ENCODE results near the gene SLC25A19. TPM values are rescaled to one million over a fixed set of nuclear protein-coding genes. Genes with fewer than 3 reads are reported as not detected.

The SLC25A19 gene
- total and polyA plus RNA-seq, 2 experiments from 2014 or later, result 17.9 to 22.4 TPM

DNA sequence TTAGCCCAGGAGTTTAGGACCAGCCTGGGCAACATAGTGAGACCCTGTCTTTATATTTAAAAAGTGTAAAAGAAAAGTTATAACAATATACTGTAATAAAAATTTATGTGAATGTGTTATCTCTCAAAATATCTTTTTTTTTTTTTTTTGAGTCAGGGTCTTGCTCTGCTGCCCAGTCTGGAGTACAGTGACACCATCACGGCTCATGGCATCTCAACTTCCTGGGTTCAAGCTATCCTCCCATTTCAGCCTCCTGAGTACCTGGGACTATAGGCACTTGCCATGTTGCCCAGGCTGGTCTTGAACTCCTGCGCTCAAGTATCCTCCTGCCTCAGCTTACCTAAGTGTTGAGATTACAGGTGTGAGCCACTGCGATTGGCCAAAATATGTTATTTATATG is 45.5 kb upstream of the SLC25A19 start:
- Histone ChIP-seq H3K79me2 (replicated peaks; ENCODE audit: insufficient read depth) (peaks cover 90% of the 10 kb centered on the region), H4K20me1 (replicated peaks; ENCODE audit: insufficient read depth) (peaks cover 15% of the 10 kb centered on the region; the same call in 1 of the 2 replicates)

More for the DNA sequence above, 45.5 kb upstream of the SLC25A19 start:
- H3K36me3 ChIP-seq (ENCODE audit: insufficient read depth), result no peaks in the 10 kb centered on the region
- no peaks in the 10 kb centered on the region for H3K27me3 Mint-ChIP-seq (ENCODE audit: insufficient read depth, low read depth, poor library complexity)
- ATAC-seq (no peak), DNase-seq (ENCODE audit: low spot score) (no peak)
- H3K9me3 Mint-ChIP-seq, result no peaks in the 10 kb centered on the region
- peaks cover 8% of the 10 kb centered on the region for H3K4me1 Mint-ChIP-seq
- no peaks in the 10 kb centered on the region for H3K36me3 Mint-ChIP-seq (ENCODE audit: low read depth)
- peaks cover 27% of the 10 kb centered on the region for H3K4me1 ChIP-seq (ENCODE audit: insufficient read depth)
- no peak overlapping the region for H3K4me3 Mint-ChIP-seq
- no peak overlapping the region for H3K27ac ChIP-seq (ENCODE audit: low read depth)
- no peaks in the 10 kb centered on the region for H3F3A ChIP-seq (replicated peaks; ENCODE audit: low read depth)
- no peak overlapping the region for H3K4me2 ChIP-seq
- no peak overlapping the region for H2AFZ ChIP-seq
- no peak for TF ChIP-seq STAT1 (IDR thresholded peaks at IDR 0.05; ENCODE audit: unreplicated experiment)
- TF ChIP-seq, protein P1, sequence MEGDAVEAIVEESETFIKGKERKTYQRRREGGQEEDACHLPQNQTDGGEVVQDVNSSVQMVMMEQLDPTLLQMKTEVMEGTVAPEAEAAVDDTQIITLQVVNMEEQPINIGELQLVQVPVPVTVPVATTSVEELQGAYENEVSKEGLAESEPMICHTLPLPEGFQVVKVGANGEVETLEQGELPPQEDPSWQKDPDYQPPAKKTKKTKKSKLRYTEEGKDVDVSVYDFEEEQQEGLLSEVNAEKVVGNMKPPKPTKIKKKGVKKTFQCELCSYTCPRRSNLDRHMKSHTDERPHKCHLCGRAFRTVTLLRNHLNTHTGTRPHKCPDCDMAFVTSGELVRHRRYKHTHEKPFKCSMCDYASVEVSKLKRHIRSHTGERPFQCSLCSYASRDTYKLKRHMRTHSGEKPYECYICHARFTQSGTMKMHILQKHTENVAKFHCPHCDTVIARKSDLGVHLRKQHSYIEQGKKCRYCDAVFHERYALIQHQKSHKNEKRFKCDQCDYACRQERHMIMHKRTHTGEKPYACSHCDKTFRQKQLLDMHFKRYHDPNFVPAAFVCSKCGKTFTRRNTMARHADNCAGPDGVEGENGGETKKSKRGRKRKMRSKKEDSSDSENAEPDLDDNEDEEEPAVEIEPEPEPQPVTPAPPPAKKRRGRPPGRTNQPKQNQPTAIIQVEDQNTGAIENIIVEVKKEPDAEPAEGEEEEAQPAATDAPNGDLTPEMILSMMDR (conservative IDR thresholded peaks at IDR 0.05; ENCODE audit: low read depth in 2 of 2), result no peak
- TF ChIP-seq, protein P2, sequence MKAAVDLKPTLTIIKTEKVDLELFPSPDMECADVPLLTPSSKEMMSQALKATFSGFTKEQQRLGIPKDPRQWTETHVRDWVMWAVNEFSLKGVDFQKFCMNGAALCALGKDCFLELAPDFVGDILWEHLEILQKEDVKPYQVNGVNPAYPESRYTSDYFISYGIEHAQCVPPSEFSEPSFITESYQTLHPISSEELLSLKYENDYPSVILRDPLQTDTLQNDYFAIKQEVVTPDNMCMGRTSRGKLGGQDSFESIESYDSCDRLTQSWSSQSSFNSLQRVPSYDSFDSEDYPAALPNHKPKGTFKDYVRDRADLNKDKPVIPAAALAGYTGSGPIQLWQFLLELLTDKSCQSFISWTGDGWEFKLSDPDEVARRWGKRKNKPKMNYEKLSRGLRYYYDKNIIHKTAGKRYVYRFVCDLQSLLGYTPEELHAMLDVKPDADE (IDR thresholded peaks at IDR 0.05), result no peak
- TF ChIP-seq EZH2 (IDR thresholded peaks at IDR 0.05; ENCODE audit: low read depth, unreplicated experiment), result no peak
- TF ChIP-seq, protein P3, sequence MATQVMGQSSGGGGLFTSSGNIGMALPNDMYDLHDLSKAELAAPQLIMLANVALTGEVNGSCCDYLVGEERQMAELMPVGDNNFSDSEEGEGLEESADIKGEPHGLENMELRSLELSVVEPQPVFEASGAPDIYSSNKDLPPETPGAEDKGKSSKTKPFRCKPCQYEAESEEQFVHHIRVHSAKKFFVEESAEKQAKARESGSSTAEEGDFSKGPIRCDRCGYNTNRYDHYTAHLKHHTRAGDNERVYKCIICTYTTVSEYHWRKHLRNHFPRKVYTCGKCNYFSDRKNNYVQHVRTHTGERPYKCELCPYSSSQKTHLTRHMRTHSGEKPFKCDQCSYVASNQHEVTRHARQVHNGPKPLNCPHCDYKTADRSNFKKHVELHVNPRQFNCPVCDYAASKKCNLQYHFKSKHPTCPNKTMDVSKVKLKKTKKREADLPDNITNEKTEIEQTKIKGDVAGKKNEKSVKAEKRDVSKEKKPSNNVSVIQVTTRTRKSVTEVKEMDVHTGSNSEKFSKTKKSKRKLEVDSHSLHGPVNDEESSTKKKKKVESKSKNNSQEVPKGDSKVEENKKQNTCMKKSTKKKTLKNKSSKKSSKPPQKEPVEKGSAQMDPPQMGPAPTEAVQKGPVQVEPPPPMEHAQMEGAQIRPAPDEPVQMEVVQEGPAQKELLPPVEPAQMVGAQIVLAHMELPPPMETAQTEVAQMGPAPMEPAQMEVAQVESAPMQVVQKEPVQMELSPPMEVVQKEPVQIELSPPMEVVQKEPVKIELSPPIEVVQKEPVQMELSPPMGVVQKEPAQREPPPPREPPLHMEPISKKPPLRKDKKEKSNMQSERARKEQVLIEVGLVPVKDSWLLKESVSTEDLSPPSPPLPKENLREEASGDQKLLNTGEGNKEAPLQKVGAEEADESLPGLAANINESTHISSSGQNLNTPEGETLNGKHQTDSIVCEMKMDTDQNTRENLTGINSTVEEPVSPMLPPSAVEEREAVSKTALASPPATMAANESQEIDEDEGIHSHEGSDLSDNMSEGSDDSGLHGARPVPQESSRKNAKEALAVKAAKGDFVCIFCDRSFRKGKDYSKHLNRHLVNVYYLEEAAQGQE (IDR thresholded peaks at IDR 0.05; ENCODE audit: unreplicated experiment), result no peak
- no peak for TF ChIP-seq ZNF331 (CRISPR knock-in tag; IDR thresholded peaks at IDR 0.05; ENCODE audit: low read depth)
- TF ChIP-seq, protein P4, sequence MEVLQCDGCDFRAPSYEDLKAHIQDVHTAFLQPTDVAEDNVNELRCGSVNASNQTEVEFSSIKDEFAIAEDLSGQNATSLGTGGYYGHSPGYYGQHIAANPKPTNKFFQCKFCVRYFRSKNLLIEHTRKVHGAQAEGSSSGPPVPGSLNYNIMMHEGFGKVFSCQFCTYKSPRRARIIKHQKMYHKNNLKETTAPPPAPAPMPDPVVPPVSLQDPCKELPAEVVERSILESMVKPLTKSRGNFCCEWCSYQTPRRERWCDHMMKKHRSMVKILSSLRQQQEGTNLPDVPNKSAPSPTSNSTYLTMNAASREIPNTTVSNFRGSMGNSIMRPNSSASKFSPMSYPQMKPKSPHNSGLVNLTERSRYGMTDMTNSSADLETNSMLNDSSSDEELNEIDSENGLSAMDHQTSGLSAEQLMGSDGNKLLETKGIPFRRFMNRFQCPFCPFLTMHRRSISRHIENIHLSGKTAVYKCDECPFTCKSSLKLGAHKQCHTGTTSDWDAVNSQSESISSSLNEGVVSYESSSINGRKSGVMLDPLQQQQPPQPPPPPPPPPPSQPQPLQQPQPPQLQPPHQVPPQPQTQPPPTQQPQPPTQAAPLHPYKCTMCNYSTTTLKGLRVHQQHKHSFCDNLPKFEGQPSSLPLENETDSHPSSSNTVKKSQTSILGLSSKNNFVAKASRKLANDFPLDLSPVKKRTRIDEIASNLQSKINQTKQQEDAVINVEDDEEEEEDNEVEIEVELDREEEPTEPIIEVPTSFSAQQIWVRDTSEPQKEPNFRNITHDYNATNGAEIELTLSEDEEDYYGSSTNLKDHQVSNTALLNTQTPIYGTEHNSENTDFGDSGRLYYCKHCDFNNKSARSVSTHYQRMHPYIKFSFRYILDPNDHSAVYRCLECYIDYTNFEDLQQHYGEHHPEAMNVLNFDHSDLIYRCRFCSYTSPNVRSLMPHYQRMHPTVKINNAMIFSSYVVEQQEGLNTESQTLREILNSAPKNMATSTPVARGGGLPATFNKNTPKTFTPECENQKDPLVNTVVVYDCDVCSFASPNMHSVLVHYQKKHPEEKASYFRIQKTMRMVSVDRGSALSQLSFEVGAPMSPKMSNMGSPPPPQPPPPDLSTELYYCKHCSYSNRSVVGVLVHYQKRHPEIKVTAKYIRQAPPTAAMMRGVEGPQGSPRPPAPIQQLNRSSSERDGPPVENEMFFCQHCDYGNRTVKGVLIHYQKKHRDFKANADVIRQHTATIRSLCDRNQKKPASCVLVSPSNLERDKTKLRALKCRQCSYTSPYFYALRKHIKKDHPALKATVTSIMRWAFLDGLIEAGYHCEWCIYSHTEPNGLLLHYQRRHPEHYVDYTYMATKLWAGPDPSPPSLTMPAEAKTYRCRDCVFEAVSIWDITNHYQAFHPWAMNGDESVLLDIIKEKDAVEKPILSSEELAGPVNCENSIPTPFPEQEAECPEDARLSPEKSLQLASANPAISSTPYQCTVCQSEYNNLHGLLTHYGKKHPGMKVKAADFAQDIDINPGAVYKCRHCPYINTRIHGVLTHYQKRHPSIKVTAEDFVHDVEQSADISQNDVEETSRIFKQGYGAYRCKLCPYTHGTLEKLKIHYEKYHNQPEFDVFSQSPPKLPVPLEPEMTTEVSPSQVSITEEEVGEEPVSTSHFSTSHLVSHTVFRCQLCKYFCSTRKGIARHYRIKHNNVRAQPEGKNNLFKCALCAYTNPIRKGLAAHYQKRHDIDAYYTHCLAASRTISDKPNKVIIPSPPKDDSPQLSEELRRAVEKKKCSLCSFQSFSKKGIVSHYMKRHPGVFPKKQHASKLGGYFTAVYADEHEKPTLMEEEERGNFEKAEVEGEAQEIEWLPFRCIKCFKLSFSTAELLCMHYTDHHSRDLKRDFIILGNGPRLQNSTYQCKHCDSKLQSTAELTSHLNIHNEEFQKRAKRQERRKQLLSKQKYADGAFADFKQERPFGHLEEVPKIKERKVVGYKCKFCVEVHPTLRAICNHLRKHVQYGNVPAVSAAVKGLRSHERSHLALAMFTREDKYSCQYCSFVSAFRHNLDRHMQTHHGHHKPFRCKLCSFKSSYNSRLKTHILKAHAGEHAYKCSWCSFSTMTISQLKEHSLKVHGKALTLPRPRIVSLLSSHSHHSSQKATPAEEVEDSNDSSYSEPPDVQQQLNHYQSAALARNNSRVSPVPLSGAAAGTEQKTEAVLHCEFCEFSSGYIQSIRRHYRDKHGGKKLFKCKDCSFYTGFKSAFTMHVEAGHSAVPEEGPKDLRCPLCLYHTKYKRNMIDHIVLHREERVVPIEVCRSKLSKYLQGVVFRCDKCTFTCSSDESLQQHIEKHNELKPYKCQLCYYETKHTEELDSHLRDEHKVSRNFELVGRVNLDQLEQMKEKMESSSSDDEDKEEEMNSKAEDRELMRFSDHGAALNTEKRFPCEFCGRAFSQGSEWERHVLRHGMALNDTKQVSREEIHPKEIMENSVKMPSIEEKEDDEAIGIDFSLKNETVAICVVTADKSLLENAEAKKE (CRISPR knock-in tag; IDR thresholded peaks at IDR 0.05), result no peak
- no peak for TF ChIP-seq CREB1 (CRISPR knock-in tag; IDR thresholded peaks at IDR 0.05; ENCODE audit: low read depth)
- TF ChIP-seq NANOG (IDR thresholded peaks at IDR 0.05; ENCODE audit: borderline replicate concordance), result no peak
- no peaks in the 10 kb centered on the region for H3K27me3 ChIP-seq (ENCODE audit: insufficient read depth)
- H3K27ac Mint-ChIP-seq, result no peak overlapping the region
- no peak overlapping the region for H3K4me3 ChIP-seq
- H3K9me2 ChIP-seq (ENCODE audit: insufficient read depth), result no peaks in the 10 kb centered on the region

Measured in GM23338 (cell line).